ENCODE results near the gene PGRMC1.
"Not testable (repeated sequence)": the region's sequence is repeated elsewhere in the genome, so short reads cannot be mapped to it uniquely, and the experiment has no call there.

The PGRMC1 gene

DNA sequence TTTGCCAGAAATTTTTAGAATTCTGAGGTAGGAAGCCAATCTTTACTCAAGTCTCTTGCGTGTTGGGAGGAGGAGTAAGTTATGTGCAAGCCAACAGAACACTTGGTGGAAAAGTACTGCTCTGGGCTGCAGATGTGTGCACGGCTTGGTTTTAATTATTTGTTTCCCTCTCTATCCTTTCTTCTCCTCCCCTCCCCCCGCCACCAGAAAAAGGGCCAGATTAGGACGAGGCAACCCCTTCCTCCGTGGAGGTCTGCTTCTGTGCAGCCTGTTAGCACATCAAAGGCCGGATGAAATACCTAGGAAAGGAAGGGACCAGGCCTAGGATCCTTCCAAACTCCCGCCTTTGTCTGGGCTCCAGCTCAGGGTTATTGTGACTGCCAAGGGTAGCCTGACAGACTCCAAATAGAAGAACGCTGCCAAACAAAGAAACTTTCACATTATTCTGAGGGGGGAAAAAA is 1.0 kb upstream of the PGRMC1 start:
- no peak for DNase-seq (ENCODE audit: low spot score)

DNA sequence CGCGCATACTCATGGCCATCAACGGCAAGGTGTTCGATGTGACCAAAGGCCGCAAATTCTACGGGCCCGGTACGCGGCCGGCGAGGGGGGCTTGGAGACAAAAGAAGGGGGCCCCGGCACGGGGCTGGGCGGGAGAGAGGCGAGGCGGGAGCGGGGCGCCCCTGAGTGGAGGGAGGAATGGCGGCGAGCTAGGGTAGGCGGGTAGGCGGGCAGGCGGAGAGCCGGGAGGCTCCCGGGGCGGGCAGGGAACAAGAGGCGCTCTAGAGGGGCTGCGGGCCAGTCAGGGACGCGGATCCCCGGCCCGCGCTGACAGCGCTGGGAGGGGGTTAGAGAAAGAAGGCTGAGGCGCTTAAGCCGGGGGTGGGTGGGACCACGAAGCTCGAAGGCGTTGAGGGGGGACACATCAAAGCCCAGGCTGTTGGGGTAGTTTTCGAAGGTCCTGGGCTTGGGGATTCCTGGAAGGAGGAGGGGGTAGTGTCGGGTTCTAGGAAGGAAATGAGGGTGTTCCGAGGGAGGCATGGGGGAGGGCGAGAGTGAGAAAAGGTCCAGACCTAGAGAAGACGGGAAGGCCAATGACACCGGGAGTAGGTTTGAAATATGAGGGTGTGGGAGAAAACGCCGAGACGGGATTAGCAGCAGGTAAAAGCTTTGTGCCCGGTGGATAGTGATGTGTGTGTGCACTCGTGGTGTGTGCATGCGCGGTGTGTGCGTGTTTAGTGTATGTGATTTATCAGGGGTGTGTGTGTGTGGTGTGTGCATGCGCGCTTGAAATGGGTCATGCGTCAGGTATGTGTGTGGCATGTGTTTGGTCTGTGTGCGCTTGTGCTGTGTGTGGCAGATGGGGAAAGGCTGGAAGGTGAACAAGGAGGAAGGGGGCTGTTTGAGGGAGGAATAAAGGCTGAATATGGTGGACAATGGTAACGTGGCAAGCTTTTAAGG is 807 bp downstream of the PGRMC1 start:
- peak; percentile 22 for DNase-seq (ENCODE audit: low spot score)

DNA sequence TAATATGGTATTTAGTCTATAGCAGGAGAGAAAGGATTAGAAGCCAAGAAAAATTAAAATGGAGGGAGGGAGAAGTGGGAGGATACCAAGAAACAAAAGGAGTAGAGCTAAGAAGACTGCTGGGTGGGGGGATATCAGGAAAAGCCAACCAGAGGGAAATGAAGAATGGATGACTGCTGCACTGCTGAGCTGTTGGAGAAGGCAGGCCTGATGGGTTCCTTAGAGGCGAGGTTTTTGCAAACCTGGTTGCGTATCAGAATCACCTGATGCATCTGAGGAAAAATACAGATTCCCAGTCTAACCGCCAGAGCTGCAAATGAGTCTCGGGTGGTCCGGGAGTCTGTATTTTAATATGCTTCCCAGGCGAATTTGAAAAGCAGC is 1.5 kb downstream of the PGRMC1 start:
- DNase-seq (ENCODE audit: low spot score): no peak

DNA sequence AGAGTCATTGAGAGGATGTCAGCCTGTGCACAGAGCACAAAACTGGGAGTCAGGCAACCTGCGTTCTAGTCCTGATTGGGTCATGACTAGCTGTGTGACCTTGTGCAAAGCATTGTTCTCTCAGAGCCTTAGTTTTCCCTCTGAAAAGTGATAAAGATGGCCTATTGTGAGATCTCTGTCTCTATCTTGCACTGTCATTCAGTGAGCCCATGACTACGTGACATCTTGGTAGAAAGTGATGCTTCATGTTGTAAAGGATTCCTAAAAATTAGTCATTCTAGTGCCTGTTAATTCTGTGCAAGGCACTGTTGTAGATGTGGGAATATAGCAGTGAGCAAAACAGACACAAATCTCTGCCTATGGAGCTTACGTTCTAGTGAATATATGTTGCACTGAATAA is 2.5 kb downstream of the PGRMC1 start:
- no peak for DNase-seq (ENCODE audit: low spot score)

DNA sequence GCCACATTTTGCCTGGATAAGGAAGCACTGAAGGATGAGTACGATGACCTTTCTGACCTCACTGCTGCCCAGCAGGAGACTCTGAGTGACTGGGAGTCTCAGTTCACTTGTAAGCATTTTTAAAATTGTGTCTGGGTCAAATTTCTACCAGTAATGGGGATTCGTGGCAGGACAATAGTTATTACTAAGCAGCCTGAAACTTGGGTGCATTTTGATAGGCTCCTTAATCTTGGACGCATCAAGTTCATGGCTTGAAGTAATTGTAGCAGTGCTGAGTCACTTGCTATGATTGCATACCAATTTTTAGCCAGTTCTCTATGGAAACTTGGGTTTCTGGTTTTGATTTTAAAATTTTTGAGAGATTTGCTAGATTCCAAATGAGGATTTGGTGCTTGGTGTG is 4.3 kb downstream of the PGRMC1 start:
- DNase-seq (ENCODE audit: low spot score): no peak

DNA sequence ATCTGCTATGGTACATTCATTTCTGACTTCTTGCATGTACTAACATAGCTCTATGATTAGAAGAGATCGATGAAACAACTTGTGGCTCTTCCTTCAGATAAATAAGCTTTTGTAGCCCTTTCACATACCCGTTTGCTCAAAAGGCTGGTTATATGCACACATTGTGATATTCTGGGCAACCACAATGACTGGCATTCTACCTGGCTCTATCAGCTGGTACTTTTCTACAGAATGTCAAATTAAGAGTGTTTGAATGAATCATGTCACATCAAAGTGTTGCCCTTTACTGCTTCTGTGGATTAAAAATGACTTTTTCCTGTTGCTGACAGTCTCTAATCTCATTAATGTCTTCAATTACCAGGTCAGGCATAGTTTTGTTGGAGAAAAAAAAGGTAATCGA is 11.6 kb downstream of the PGRMC1 start:
- no peak for DNase-seq (ENCODE audit: low spot score)

DNA sequence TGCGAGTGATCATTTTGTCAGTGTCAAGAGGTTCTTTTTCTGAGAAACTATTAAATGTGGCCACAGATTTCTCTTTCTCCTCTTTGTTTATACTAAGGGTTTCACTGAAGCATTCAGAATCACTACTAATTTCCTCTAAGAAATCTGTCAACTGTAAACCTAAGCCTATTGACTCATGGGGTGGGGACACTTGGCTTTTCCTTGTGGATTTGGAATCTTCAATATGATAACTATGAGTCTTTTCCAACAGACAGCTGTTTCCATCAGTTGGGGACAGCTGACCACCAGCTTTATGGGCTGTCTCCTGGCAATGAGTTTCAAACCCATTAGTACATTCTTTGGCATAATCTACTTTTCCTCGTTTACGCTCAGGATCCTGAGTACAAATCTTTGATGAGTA is 13.8 kb downstream of the PGRMC1 start:
- no peak for DNase-seq (ENCODE audit: low spot score)

DNA sequence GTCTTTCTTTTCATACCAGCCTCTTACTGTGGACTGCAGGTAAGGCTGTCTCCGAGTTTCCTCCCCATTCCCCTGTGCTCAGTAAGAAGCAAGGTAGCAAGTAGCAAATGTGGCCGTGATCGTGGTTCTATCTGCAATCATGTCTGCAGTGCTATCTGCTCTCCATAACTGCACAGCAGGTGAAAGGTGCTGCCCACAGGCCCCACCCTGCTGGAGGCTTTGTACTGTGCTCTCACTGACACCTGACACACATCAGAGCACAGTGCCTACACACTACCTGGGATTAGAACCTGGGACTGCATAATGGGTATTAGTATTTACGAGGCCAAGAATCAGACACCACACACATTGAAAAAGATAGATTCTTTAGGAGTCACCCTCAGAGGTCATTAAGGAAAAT is 15.3 kb downstream of the PGRMC1 start:
- DNase-seq (ENCODE audit: low spot score): no peak

DNA sequence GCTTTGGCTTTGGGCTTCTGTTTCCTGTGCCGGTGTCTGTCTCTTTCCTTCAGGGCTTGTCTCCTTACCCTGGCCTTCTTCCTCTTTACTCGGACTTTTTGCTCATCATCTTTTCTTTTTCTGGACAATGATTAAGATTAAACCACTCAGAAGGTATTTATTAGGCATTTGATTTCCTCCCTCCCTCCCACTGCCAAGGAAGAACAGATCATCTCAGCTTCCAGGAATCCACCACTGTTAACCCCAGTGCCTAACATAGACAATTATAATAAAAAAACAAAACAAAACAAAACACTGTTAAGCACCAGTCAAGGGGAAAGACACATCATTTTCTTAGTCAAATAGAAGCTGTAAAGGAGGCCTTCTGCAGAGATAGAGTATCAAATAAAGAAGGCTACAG is 16.6 kb downstream of the PGRMC1 start:
- DNase-seq (ENCODE audit: low spot score): no peak

DNA sequence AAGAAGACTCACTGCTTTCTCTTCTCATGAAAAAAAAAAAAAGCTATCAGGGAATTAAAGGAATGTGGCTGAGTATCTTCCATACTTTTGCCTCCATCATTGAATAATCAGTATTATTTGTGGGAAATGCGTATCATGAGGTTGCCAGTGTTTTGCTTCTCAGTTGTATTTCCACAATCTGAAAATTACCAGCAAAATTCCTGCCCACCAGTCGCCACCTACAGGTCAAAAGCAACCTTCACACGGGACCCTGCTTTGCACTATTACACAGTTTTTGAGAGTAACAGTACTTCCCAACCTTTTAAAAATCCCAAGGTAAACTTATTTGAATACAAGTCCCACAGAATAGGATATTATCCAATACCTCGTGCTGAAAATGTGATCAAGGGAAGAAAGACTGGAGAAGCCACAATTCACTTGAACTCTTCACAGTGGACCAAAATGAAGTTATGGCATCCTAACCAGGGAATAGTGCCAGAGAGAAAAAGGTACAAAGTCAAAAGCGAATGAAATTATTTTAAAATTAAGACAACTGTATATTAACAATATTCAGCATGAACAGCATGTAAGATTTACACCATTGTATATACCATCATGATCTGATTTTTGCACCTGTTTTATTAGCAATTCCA is 30.4 kb downstream of the PGRMC1 start:
- no peak for DNase-seq (ENCODE audit: low spot score)

DNA sequence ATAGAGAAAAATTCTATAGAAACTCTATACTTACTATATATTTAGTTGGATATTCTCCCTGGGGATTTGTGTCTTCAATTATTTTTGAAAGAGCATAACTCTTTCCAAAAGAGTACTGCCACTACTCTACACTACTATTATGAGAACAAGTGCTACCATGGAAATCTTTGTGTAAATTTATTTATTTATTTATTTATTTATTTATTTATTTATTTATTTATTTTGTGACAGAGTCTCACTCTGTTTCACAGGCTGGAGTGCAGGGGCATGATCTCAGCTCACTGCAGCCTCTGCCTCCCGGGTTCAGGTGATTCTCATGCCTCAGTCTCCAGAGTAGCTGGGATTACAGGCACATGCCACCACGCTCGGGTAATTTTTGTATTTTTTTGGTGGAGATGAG is 31.0 kb downstream of the PGRMC1 start:
- DNase-seq (ENCODE audit: low spot score): not testable (repeated sequence)

DNA sequence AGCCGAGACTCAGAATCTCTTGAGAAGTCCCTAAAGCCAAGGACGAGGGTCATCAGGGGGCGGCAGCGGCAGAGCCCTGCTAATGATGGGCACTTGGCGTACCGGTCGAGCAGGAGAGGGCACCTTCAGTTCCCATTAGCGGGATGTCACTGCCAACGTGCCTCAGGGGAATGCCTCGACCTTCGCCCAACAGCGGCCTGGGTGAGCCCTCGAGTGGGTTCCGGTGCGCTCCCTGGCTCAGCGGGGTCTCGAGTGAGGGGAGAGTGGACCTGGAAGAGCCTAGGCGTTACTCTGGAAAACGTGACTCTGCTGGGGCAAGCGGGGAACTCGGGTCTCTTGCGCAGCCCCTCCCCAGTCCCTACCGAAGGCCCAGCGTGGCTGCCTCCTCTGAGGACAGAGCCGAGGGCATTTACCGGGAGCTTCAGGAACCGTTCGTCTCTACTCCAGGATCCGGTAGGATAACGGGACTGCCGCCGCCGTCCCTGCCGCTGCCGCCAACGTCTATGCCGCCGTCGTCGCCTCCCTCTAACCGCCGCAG is 36.9 kb downstream of the PGRMC1 start:
- DNase-seq (ENCODE audit: low spot score): no peak

DNA sequence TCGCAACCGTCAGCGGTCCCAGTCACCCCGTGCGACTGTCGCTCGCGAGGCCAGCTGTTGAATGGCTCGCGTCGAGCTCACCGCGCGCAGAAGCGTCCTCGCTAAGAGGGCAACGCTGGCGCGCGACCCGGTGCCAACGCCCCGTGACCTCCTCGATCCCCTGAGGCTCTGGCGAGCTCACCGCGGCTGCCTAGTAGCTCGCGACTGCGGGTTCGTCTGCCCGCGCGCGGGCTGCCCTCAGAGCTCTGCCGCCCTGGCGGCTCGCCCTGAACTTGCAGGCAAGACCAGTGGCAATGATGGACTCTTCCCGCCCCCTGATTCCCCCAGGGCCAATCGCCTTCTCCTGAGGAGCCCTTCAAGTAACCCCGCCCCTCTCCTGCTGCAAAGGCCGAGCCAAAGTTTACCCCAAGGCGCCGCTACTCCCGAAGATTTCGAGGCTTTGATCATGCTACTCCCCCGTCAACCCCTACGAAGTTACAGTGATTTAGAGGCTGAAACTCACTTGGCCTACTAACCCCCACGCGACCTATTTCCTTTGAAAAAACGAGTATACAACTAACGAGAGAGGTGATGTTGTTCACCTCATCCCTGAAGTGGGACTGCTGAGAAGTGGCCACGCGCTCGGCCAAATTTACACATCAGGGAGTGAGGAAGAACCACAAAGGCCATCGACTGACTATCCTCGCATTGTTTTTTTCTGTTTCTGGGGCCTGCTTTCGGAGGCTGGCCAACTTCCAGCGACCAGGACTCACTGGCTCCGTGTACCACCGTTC is 37.5 kb downstream of the PGRMC1 start:
- no peak for DNase-seq (ENCODE audit: low spot score)

DNA sequence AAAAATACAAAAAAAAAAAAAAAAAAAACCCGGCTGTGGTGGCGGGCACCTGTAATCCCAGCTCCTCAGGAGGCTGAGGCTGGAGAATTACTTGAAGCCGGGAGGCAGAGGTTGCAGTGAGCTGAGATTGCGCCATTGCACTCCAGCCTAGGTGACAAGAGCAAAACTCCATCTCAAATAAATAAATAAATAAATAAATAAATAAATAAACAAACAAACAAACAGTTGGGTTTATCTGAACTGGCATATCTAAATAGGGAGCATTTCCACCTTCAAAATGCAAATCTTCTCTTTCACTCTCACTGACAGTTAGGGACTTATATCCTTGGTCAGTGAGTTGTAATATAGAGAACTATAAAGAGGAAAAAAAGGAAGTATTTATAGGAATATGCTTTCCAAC is 46.3 kb downstream of the PGRMC1 start:
- DNase-seq (ENCODE audit: low spot score): not testable (repeated sequence)

DNA sequence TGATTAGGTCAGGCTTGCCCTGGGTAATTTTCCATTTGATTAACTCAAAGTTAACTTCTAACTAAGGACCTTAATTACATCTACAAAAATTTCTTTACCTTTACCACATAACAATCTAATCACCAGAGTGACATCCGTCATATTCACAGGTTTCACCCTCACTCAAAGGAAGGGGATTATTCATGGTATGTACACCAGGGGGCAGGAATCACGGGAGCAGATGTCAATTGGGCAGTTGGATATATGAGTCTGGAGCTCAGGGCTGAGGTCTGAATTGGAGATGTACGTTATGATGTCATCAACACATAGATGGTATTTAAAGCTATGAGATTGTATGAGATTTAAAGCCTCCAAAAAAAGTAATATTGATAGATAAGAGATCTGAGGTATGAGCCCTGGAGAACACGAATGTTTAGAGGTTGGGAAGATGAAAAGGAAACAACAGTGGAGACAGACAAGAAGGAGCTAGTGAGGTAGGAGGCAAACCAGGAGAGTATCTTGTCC is 52.9 kb downstream of the PGRMC1 start:
- no peak for DNase-seq (ENCODE audit: low spot score)

DNA sequence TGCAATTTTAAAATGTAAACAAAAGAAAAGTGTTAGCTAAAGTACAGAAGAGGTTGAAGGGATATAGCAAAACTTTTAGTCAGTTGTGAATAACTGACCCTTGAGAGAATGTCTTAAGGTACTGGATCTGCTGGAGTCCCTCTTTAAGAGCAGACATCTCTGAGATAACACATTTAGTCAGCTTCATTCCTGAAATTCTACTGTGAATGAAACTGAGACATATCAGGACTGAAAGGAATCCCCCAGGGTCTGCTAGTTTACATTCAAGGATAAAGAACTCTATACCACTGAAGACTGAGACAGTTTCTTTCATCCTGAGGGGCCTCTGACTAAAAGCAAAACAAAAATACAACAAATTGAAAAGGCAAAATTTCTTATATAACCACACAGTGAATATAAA is 54.4 kb downstream of the PGRMC1 start:
- DNase-seq (ENCODE audit: low spot score): no peak

DNA sequence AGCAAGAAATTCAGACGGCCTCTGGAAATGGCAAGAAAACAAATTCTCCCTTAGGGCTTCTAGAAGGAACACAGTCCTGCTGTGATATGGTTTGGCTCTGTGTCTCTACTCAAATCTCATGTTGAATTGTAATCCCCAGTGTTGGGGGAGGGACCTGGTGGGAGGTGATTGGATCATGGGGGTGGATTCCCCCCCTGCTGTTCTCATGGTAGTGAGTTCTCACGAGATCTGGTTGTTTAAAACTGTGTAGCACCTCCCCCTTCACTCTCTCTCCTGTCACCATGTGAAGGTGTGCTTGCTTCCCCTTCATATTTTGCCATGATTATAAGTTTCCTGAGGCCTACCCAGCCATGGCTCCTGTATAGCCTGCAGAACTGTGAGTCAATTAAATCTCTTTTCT is 55.2 kb downstream of the PGRMC1 start:
- DNase-seq (ENCODE audit: low spot score): not testable (repeated sequence)

DNA sequence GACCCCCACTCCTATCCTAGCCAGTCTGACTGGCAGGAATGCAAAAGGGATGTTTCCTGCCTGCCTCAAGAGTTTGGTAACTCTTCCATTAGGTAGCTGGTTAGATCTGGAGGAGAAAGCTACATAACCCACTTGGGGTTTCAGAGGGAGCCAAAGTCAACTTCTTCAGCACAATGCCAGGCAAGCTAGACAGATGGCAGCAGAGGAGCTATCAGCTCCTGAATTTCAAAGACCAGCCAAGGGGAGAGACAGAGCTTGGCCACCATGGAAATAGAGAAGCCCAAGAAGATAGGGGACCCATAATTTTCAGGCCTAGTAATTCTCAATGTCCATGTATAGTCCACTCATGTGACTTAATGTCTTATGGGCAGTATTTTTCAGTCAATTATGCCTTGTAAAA is 56.4 kb downstream of the PGRMC1 start:
- DNase-seq (ENCODE audit: low spot score): no peak
